Neural cell (in vitro differentiated cells): ENCODE results near the gene VSNL1. TPM values are rescaled to one million over a fixed set of nuclear protein-coding genes. Genes with fewer than 3 reads are reported as not detected.

Experiments used
- H2AFZ ChIP-seq: fragments of 200-600, 300-800 bp; sonication (generic), shearing (Covaris generic); 2 replicates; pipeline ENCODE4 v1.6.0; 2014; ENCODE audit warnings: low read depth, mild to moderate bottlenecking, antibody characterized with exemption, low read length, moderate library complexity
- H3F3A ChIP-seq: fragments of 200-600 bp; shearing (Covaris generic); 2 replicates; pipeline ENCODE4 v1.6.1; 2016; ENCODE audit warnings: mild to moderate bottlenecking, moderate library complexity, mixed read lengths, antibody characterized with exemption, low read length; ENCODE audit not compliant: insufficient read depth, poor library complexity, severe bottlenecking
- H3K27ac ChIP-seq: fragments of 200-600, 300-800 bp; sonication (generic), shearing (Covaris generic); 2 replicates; pipeline ENCODE4 v1.5.1; 2014; ENCODE audit warnings: mild to moderate bottlenecking, low read length, moderate library complexity
- H3K27me3 ChIP-seq: fragments of 300-800, 200-600 bp; sonication (generic), shearing (Covaris generic); 2 replicates; pipeline ENCODE4 v1.6.0; 2014; ENCODE audit warnings: mild to moderate bottlenecking, low read depth, low read length, moderate library complexity; ENCODE audit not compliant: insufficient read depth
- H3K36me3 ChIP-seq: fragments of 300-800, 200-600 bp; sonication (generic), shearing (Covaris generic); 2 replicates; pipeline ENCODE4 v1.5.1; 2014; ENCODE audit warnings: mild to moderate bottlenecking, antibody characterized with exemption, low read length, moderate library complexity; ENCODE audit not compliant: insufficient read depth
- H3K4me2 ChIP-seq: fragments of 300-800, 200-600 bp; sonication (generic), shearing (Covaris generic); 2 replicates; pipeline ENCODE4 v1.6.0; 2014; ENCODE audit warnings: mild to moderate bottlenecking, low read length
- H3K4me3 ChIP-seq: fragments of 300-800, 200-600 bp; sonication (generic), shearing (Covaris generic); 2 replicates; pipeline ENCODE4 v1.5.1; 2014; ENCODE audit warnings: mild to moderate bottlenecking, low read length, moderate library complexity
- H3K79me2 ChIP-seq: fragments of 200-600 bp; shearing (Covaris generic); replicated peaks from 2 replicates; pipeline ENCODE4 v1.6.0; 2014; ENCODE audit warnings: mild to moderate bottlenecking, low read length, moderate library complexity; ENCODE audit not compliant: insufficient read depth
- H3K9ac ChIP-seq: fragments of 300-800, 200-600 bp; sonication (generic), shearing (Covaris generic); 2 replicates; pipeline ENCODE4 v1.6.1; 2016; ENCODE audit warnings: mild to moderate bottlenecking, low read length, mixed read lengths
- H3K9me2 ChIP-seq: fragments of 200-600 bp; shearing (Covaris generic); 2 replicates; pipeline ENCODE4 v1.6.1; 2016; ENCODE audit warnings: mild to moderate bottlenecking, low read length, mixed read lengths; ENCODE audit not compliant: insufficient read depth
- H3K9me3 ChIP-seq: fragments of 200-600, 300-800 bp; sonication (generic), shearing (Covaris generic); 2 replicates; pipeline ENCODE4 v1.6.1; 2016; ENCODE audit warnings: mild to moderate bottlenecking, mixed run types, low read length, moderate library complexity, mixed read lengths
- H4K20me1 ChIP-seq: fragments of 200-600 bp; shearing (Covaris generic); 2 replicates; pipeline ENCODE4 v1.6.1; 2016; ENCODE audit warnings: mild to moderate bottlenecking, mixed run types; ENCODE audit not compliant: insufficient read depth
- EP300 ChIP-seq: fragments of 450-650 bp; conservative IDR thresholded peaks from 2 replicates; pipeline ENCODE4 v1.6.1; 2014; ENCODE audit warnings: antibody characterized with exemption, mild to moderate bottlenecking, moderate library complexity; ENCODE audit not compliant: poor library complexity, severe bottlenecking
- EZH2 ChIP-seq: fragments of 200-600, 300-800 bp; shearing (Covaris generic), sonication (generic); IDR thresholded peaks from 2 replicates; pipeline ENCODE4 v1.6.1; 2014; ENCODE audit warnings: antibody characterized with exemption, low read length, borderline replicate concordance, mild to moderate bottlenecking; ENCODE audit not compliant: insufficient read depth, poor library complexity, severe bottlenecking
- MXI1 ChIP-seq: fragments of 450-650 bp; conservative IDR thresholded peaks from 2 replicates; pipeline ENCODE4 v1.6.1; 2014; ENCODE audit warnings: antibody characterized with exemption, mild to moderate bottlenecking; ENCODE audit not compliant: poor library complexity, severe bottlenecking
- POLR2AphosphoS5 ChIP-seq: IDR thresholded peaks from 2 replicates; pipeline ENCODE4 v1.6.1; 2012
- RAD21 ChIP-seq: fragments of 450-650 bp; conservative IDR thresholded peaks from 2 replicates; pipeline ENCODE4 v1.6.1; 2014; ENCODE audit warnings: antibody characterized with exemption, mild to moderate bottlenecking, moderate library complexity
- SMC3 ChIP-seq: fragments of 450-650 bp; conservative IDR thresholded peaks from 2 replicates; pipeline ENCODE4 v1.6.1; 2014; ENCODE audit warnings: antibody characterized with exemption, mild to moderate bottlenecking, moderate library complexity; ENCODE audit not compliant: poor library complexity
- TAF1 ChIP-seq: IDR thresholded peaks from 2 replicates; pipeline ENCODE4 v1.6.1; 2012; ENCODE audit warnings: low read depth
- polyA plus RNA-seq: library from polyadenylated mRNA; depleted of rRNA; stranded (reverse); fragments of >200 nt; gene quantifications from 2 replicates; pipeline ENCODE4 v1.2.3, GENCODE V29; 2014
- TF ChIP-seq, protein P1 (sequence below): fragments of 450-650 bp; IDR thresholded peaks from 2 replicates; pipeline ENCODE4 v1.5.1; 2014; ENCODE audit warnings: antibody characterized with exemption, mild to moderate bottlenecking, moderate library complexity; ENCODE audit not compliant: poor library complexity, severe bottlenecking
- TF ChIP-seq, protein P2 (sequence below): IDR thresholded peaks from 2 replicates; pipeline ENCODE4 v1.6.1; 2012; ENCODE audit warnings: borderline replicate concordance

The VSNL1 gene
- polyA plus RNA-seq, 1 donor from 2014 or later = 69.7 TPM

DNA sequence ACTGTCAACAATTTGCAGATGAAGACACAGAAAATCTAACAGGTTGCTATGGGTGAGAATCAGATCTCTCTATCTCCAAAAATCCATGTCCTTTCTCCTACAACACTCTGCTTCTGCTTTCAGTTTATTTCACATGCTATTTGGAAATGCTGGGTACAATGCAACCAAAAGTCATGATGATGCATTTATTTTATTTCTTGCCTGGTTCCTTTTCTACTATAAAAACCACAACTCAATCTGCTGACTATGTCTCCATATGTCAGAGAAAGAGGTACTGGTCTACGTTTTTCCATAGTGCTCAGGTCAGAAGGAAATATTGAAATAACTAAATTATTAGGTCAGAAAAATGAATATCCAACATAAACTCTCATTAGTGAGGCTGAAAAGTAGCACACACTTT, 42.8 kb upstream of the VSNL1 start:
- Histone ChIP-seq H3K9me2 (no peaks in the 10 kb centered on the region), H3K27me3 (no peaks in the 10 kb centered on the region), H3K4me2 (no peak overlapping the region), H3K9ac (no peak overlapping the region), H3K9me3 (no peaks in the 10 kb centered on the region), H3K4me3 (no peak overlapping the region), H3F3A (no peaks in the 10 kb centered on the region), H2AFZ (no peak overlapping the region), H3K36me3 (no peaks in the 10 kb centered on the region), H3K27ac (no peak overlapping the region), H4K20me1 (no peaks in the 10 kb centered on the region), H3K79me2 (no peaks in the 10 kb centered on the region)
- TF ChIP-seq EZH2 (no peak), MXI1 (no peak), RAD21 (no peak), POLR2AphosphoS5 (no peak), SMC3 (no peak), EP300 (no peak), TAF1 (no peak)
- TF ChIP-seq, protein P1, sequence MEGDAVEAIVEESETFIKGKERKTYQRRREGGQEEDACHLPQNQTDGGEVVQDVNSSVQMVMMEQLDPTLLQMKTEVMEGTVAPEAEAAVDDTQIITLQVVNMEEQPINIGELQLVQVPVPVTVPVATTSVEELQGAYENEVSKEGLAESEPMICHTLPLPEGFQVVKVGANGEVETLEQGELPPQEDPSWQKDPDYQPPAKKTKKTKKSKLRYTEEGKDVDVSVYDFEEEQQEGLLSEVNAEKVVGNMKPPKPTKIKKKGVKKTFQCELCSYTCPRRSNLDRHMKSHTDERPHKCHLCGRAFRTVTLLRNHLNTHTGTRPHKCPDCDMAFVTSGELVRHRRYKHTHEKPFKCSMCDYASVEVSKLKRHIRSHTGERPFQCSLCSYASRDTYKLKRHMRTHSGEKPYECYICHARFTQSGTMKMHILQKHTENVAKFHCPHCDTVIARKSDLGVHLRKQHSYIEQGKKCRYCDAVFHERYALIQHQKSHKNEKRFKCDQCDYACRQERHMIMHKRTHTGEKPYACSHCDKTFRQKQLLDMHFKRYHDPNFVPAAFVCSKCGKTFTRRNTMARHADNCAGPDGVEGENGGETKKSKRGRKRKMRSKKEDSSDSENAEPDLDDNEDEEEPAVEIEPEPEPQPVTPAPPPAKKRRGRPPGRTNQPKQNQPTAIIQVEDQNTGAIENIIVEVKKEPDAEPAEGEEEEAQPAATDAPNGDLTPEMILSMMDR = no peak
- TF ChIP-seq, protein P2, sequence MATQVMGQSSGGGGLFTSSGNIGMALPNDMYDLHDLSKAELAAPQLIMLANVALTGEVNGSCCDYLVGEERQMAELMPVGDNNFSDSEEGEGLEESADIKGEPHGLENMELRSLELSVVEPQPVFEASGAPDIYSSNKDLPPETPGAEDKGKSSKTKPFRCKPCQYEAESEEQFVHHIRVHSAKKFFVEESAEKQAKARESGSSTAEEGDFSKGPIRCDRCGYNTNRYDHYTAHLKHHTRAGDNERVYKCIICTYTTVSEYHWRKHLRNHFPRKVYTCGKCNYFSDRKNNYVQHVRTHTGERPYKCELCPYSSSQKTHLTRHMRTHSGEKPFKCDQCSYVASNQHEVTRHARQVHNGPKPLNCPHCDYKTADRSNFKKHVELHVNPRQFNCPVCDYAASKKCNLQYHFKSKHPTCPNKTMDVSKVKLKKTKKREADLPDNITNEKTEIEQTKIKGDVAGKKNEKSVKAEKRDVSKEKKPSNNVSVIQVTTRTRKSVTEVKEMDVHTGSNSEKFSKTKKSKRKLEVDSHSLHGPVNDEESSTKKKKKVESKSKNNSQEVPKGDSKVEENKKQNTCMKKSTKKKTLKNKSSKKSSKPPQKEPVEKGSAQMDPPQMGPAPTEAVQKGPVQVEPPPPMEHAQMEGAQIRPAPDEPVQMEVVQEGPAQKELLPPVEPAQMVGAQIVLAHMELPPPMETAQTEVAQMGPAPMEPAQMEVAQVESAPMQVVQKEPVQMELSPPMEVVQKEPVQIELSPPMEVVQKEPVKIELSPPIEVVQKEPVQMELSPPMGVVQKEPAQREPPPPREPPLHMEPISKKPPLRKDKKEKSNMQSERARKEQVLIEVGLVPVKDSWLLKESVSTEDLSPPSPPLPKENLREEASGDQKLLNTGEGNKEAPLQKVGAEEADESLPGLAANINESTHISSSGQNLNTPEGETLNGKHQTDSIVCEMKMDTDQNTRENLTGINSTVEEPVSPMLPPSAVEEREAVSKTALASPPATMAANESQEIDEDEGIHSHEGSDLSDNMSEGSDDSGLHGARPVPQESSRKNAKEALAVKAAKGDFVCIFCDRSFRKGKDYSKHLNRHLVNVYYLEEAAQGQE = no peak

DNA sequence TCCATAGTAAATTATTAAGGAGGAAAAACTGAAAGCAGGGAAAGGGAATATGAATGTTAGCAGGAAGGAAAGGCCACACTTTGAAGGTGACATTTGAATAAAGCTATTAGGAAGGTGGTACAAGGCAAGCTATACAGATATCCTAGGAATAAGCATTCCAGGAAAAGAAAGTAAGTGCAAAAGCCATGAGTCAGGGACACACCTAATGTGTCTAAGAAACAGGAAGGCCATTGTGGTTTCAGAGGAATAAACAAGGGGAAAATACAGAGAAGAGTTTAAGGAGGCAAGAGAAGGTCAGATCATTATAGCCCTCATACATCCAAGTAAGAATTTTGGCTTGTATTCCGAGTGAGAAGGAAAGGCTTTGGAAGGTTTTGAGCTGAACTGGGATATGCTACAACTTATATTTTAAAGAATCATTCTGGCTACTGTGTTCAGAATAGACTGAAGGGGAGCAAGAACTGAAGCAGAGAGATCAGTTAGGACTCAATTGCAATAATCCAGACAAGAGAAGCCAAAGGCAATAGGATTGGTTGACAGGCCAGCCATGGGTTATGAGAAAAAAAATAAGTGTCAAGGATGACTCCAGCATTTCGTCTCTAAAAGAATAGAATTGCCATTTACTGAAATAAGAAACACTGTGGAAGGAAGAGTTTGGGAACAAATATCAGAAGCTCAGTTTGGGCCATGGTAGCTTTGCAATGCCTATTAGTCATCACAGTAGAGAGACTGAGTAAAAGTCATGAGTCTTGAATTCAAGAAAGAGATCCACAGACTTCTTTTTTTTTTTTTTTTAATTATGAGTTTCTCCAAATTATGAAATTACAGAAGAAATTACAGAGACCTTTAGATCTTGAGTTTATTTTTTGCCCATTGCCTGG, 33.5 kb upstream of the VSNL1 start:
- Histone ChIP-seq H3K9me2 (no peaks in the 10 kb centered on the region), H3K27ac (no peak overlapping the region), H2AFZ (no peak overlapping the region)

More for the DNA sequence above, 33.5 kb upstream of the VSNL1 start:
- H3K27me3 ChIP-seq = no peaks in the 10 kb centered on the region
- TF ChIP-seq TAF1 (no peak), EP300 (no peak), EZH2 (no peak), POLR2AphosphoS5 (no peak), SMC3 (no peak), MXI1 (no peak), RAD21 (no peak)
- TF ChIP-seq, protein P1 = no peak
- TF ChIP-seq, protein P2 = no peak
- H3K4me3 ChIP-seq = no peak overlapping the region
- no peaks in the 10 kb centered on the region for H3K36me3 ChIP-seq
- no peaks in the 10 kb centered on the region for H3K9me3 ChIP-seq
- H4K20me1 ChIP-seq = no peaks in the 10 kb centered on the region
- H3K4me2 ChIP-seq = no peak overlapping the region
- H3F3A ChIP-seq = no peaks in the 10 kb centered on the region
- no peaks in the 10 kb centered on the region for H3K79me2 ChIP-seq
- H3K9ac ChIP-seq = no peak overlapping the region
